ENCODE data around the gene S100A7. TPM values are rescaled to one million over a fixed set of nuclear protein-coding genes. Genes with fewer than 3 reads are reported as not detected.
"Not testable (repeated sequence)": the region's sequence is repeated elsewhere in the genome, so short reads cannot be mapped to it uniquely, and the experiment has no call there.

The S100A7 gene
- polyA plus RNA-seq, 1 experiment, result not detected

- POLR2A ChIA-PET, result no interaction called here
- TF ChIP-seq CTCF (IDR thresholded peaks at IDR 0.05; ENCODE audit: low read depth, low read length), result no peak
- Histone ChIP-seq H3K4me3 (ENCODE audit: low read depth, low read length) (no peak overlapping the region), H3K27me3 (ENCODE audit: control insufficient read depth, insufficient read depth, low read length) (peaks cover 10% of the 10 kb centered on the region), H3K27ac (ENCODE audit: low read depth, low read length) (no peak overlapping the region), H3K9me3 (ENCODE audit: control insufficient read depth, insufficient read depth, low read length) (no peaks in the 10 kb centered on the region)
- no peak for DNase-seq (ENCODE audit: low read depth, low spot score)
- CTCF ChIA-PET, result no interaction called here
Observed at GRCh38 chr1:153459655-153460054, 796 bp downstream of the S100A7 start.

GRCh38 chr1:153456396-153456795 lies 4.1 kb downstream of the S100A7 start:
- DNase-seq (ENCODE audit: low read depth, low spot score), result no peak
- Histone ChIP-seq H3K27me3 (ENCODE audit: control insufficient read depth, insufficient read depth, low read length) (peaks cover 2% of the 10 kb centered on the region), H3K27ac (ENCODE audit: low read depth, low read length) (no peak overlapping the region), H3K9me3 (ENCODE audit: control insufficient read depth, insufficient read depth, low read length) (no peaks in the 10 kb centered on the region), H3K4me3 (ENCODE audit: low read depth, low read length) (no peak overlapping the region)
- CTCF ChIA-PET, result interaction anchor here (1.3 kb wide), 1 partner anchor 10 kb away, joined by 6 read pairs; no protein-coding TSS in a partner anchor
- no peak for TF ChIP-seq CTCF (IDR thresholded peaks at IDR 0.05; ENCODE audit: low read depth, low read length)
- POLR2A ChIA-PET, result no interaction called here

- H3K9me3 ChIP-seq (ENCODE audit: control insufficient read depth, insufficient read depth, low read length); H3K27me3 ChIP-seq (ENCODE audit: control insufficient read depth, insufficient read depth, low read length); H3K27ac ChIP-seq (ENCODE audit: low read depth, low read length); POLR2A ChIA-PET; DNase-seq (ENCODE audit: low read depth, low spot score); H3K4me3 ChIP-seq (ENCODE audit: low read depth, low read length); CTCF ChIA-PET: not testable (repeated sequence)
Observed at GRCh38 chr1:153448851-153449250, 11.6 kb downstream of the S100A7 start.

GRCh38 chr1:153447498-153448170 lies 12.8 kb downstream of the S100A7 start:
- no peak overlapping the region for H3K4me3 ChIP-seq (ENCODE audit: low read depth, low read length)
- H3K27me3 ChIP-seq (ENCODE audit: control insufficient read depth, insufficient read depth, low read length), result no peaks in the 10 kb centered on the region
- TF ChIP-seq CTCF (IDR thresholded peaks at IDR 0.05; ENCODE audit: low read depth, low read length), result no peak
- CTCF ChIA-PET, result interaction anchor here (1.3 kb wide), 1 partner anchor 18 kb away, joined by 3 read pairs; no protein-coding TSS in a partner anchor
- peak; percentile 32 for DNase-seq (ENCODE audit: low read depth, low spot score)
- H3K27ac ChIP-seq (ENCODE audit: low read depth, low read length), result no peak overlapping the region
- POLR2A ChIA-PET, result no interaction called here
- H3K9me3 ChIP-seq (ENCODE audit: control insufficient read depth, insufficient read depth, low read length), result no peaks in the 10 kb centered on the region

- POLR2A ChIA-PET, result no interaction called here
- CTCF ChIA-PET, result no interaction called here
- TF ChIP-seq CTCF (IDR thresholded peaks at IDR 0.05; ENCODE audit: low read depth, low read length), result no peak
- H3K9me3 ChIP-seq (ENCODE audit: control insufficient read depth, insufficient read depth, low read length), result no peaks in the 10 kb centered on the region
- no peak for DNase-seq (ENCODE audit: low read depth, low spot score)
- no peak overlapping the region for H3K27ac ChIP-seq (ENCODE audit: low read depth, low read length)
- no peak overlapping the region for H3K4me3 ChIP-seq (ENCODE audit: low read depth, low read length)
- H3K27me3 ChIP-seq (ENCODE audit: control insufficient read depth, insufficient read depth, low read length), result peaks cover 2% of the 10 kb centered on the region
Observed at GRCh38 chr1:153444078-153444477, 16.4 kb downstream of the S100A7 start.
